Right atrium auricular region (tissue), 2 donors: ENCODE data around the gene APC2. TPM values are rescaled to one million over a fixed set of nuclear protein-coding genes. Genes with fewer than 3 reads are reported as not detected.

Experiments used
- DNase-seq: peaks from one replicate; pipeline ENCODE4 v3.0.0-alpha.2; 2019; ENCODE audit warnings: low spot score
- H3K27ac ChIP-seq, 2 donors: fragments of 200-600 bp; sonication (generic); 1 replicate in 1 of 2; 2 replicates in 1 of 2; pipeline ENCODE4 v1.5.1; 2016 to 2019
- H3K27me3 ChIP-seq, 2 donors: fragments of 200-600 bp; sonication (generic); one replicate each; pipeline versions ENCODE4 v1.5.1 to v1.6.0; 2017 to 2019
- H3K36me3 ChIP-seq: fragments of 200-600 bp; sonication (generic); one replicate; pipeline ENCODE4 v1.5.1; 2016
- H3K4me1 ChIP-seq, 2 donors: fragments of 200-600 bp; sonication (generic); one replicate each; pipeline versions ENCODE4 v1.5.1 to v1.6.0; 2017 to 2019
- H3K4me3 ChIP-seq, 2 donors: fragments of 200-600 bp; sonication (generic); 1 replicate in 1 of 2; 2 replicates in 1 of 2; pipeline ENCODE4 v1.5.1; 2017 to 2019; ENCODE audit warnings: mild to moderate bottlenecking in 1 of 2, moderate library complexity in 1 of 2
- H3K9me3 ChIP-seq, 2 donors: fragments of 200-600 bp; sonication (generic); one replicate each; pipeline ENCODE4 v1.5.1; 2019
- CTCF ChIP-seq, 2 donors: fragments of 200-600 bp; sonication (generic); IDR thresholded peaks; one replicate each; pipeline ENCODE4 v1.5.1; 2019; ENCODE audit warnings: antibody characterized with exemption in 2 of 2
- total RNA-seq, 2 donors: library from RNA; depleted of rRNA; stranded (reverse); fragments of >200 nt; gene quantifications; one replicate each; pipeline ENCODE4 v1.1.0, GENCODE V29; 2016

Gene APC2
- total RNA-seq, 2 donors from 2014 or later, result 0.04 to 0.35 TPM

- H3K4me1 ChIP-seq, result peaks cover 0 to 14% of the 10 kb centered on the region in 2 donors
- no peak for DNase-seq
- H3K27me3 ChIP-seq, result no peaks in the 10 kb centered on the region
These were observed 17.4 kb upstream of the APC2 start for GRCh38 chr19:1432507-1432887.

GRCh38 chr19:1433119-1434039, 16.5 kb upstream of the APC2 start:
- H3K27ac ChIP-seq, result no peak overlapping the region
- DNase-seq, result no peak
- H3K4me3 ChIP-seq, result no peak overlapping the region
- no peak for TF ChIP-seq CTCF (IDR thresholded peaks at IDR 0.05)
- H3K9me3 ChIP-seq, result no peaks in the 10 kb centered on the region
- H3K36me3 ChIP-seq, result peaks cover 63% of the 10 kb centered on the region
- H3K4me1 ChIP-seq, result peaks cover 0 to 20% of the 10 kb centered on the region in 2 donors
- no peaks in the 10 kb centered on the region for H3K27me3 ChIP-seq

More at GRCh38 chr19:1432507-1432887, 17.4 kb upstream of the APC2 start:
- Histone ChIP-seq H3K4me3 (no peak overlapping the region), H3K27ac (no peak overlapping the region), H3K36me3 (peaks cover 63% of the 10 kb centered on the region), H3K9me3 (no peaks in the 10 kb centered on the region)
- TF ChIP-seq CTCF (IDR thresholded peaks at IDR 0.05), result no peak

- Histone ChIP-seq H3K9me3 (no peaks in the 10 kb centered on the region), H3K4me1 (peaks cover 0 to 21% of the 10 kb centered on the region in 2 donors), H3K4me3 (no peak overlapping the region), H3K27ac (no peak overlapping the region), H3K36me3 (peaks cover 57% of the 10 kb centered on the region), H3K27me3 (no peaks in the 10 kb centered on the region)
- DNase-seq, result no peak
- no peak for TF ChIP-seq CTCF (IDR thresholded peaks at IDR 0.05)
These were observed 15.9 kb upstream of the APC2 start for GRCh38 chr19:1434040-1434366.

- Histone ChIP-seq H3K9me3 (no peaks in the 10 kb centered on the region), H3K27ac (no peak overlapping the region), H3K4me1 (peaks cover 0 to 21% of the 10 kb centered on the region in 2 donors), H3K36me3 (peaks cover 55% of the 10 kb centered on the region), H3K4me3 (no peak overlapping the region), H3K27me3 (no peaks in the 10 kb centered on the region)
- DNase-seq, result no peak
- no peak for TF ChIP-seq CTCF (IDR thresholded peaks at IDR 0.05)
These were observed 15.3 kb upstream of the APC2 start for GRCh38 chr19:1434577-1435060.

GRCh38 chr19:1435378-1435989, 14.4 kb upstream of the APC2 start:
- peaks cover 57% of the 10 kb centered on the region for H3K36me3 ChIP-seq
- peaks cover 0 to 22% of the 10 kb centered on the region in 2 donors for H3K4me1 ChIP-seq
- H3K27me3 ChIP-seq, result no peaks in the 10 kb centered on the region
- no peak overlapping the region for H3K4me3 ChIP-seq
- DNase-seq, result no peak
- H3K27ac ChIP-seq, result no peak overlapping the region
- no peak for TF ChIP-seq CTCF (IDR thresholded peaks at IDR 0.05)
- H3K9me3 ChIP-seq, result no peaks in the 10 kb centered on the region
